Measurements from ENCODE around the gene UROC1. TPM values are rescaled to one million over a fixed set of nuclear protein-coding genes. Genes with fewer than 3 reads are reported as not detected.

UROC1 gene

Small RNA genes lying within 50 kb of the gene (small RNA-seq; reads per million reads assigned to genes)
- not detected for gene RNA5SP138 (ENCODE audit: low read depth)
